Effector memory CD8-positive, alpha-beta T cell (primary cell): ENCODE results near the gene BAZ2B.
"Not testable (repeated sequence)": the region's sequence is repeated elsewhere in the genome, so short reads cannot be mapped to it uniquely, and the experiment has no call there.

Experiments
- ATAC-seq: fragments of 150-1000 bp; cut with Tn5 transposase; replicated peaks from 2 replicates; pipeline ENCODE4 v1.10.0; 2021; ENCODE audit warnings: mild to moderate bottlenecking, moderate library complexity
- DNase-seq, 3 experiments: peaks; one replicate each; pipeline ENCODE4 v3.0.0; 2021
- H3K27ac Mint-ChIP-seq, 2 donors: one replicate each; pipeline ENCODE4 v1.8.0; 2022; ENCODE audit warnings: mild to moderate bottlenecking in 2 of 2, mixed read lengths in 2 of 2, moderate library complexity in 2 of 2
- H3K27me3 Mint-ChIP-seq, 2 donors: one replicate each; pipeline ENCODE4 v1.8.0; 2022; ENCODE audit warnings: mixed read lengths in 2 of 2
- H3K36me3 Mint-ChIP-seq: one replicate; pipeline ENCODE4 v1.8.0; 2022; ENCODE audit warnings: mild to moderate bottlenecking, moderate library complexity, mixed read lengths; ENCODE audit not compliant: insufficient read depth
- H3K4me1 Mint-ChIP-seq, 2 donors: one replicate each; pipeline ENCODE4 v1.8.0; 2022; ENCODE audit warnings: low read depth in 2 of 2, mixed read lengths in 2 of 2
- H3K4me3 Mint-ChIP-seq, 2 donors: one replicate each; pipeline ENCODE4 v1.8.0; 2022; ENCODE audit warnings: mild to moderate bottlenecking in 2 of 2, mixed read lengths in 2 of 2, moderate library complexity in 2 of 2
- H3K9me3 Mint-ChIP-seq, 2 donors: one replicate each; pipeline ENCODE4 v1.8.0; 2022; ENCODE audit warnings: mixed read lengths in 2 of 2

Gene BAZ2B

DNA sequence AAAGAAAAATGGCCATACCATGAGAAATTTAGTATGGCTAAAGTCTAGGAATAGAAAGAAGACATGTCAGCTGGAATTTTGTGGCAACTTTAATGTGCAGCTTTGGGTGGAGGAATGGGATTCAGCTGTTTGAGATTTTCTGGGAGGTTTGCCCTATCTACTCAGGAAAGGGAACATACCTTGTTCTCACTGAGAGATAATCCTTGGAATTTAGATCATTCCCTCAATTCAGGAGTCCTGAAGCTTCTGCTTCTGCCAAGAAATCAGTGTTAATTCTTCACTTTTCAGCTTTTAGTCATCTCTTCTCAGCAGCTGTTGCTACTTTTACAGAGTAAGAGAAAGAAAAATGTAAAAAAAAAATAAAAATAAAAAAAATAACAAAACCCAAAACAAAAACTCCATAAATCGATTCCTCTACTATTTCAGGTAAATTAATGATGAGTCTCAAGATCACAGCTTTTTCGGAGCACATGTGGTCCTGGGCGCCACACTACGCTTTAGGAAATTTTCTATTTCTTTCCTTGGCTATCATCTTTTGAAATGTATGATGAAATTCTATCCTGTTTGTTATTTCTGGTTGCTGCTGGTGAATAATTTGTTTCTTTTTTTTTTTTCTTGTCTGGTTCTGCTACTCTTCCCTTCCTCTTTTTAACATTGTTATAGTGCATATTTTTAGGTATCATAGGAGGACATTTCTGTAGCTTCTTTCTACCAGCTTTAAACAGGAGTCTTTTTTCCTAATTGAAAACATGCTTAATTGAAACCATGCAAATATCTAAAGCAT is 18.9 kb upstream of the BAZ2B start:
- Mint-ChIP-seq H3K27me3 (no peaks in the 10 kb centered on the region), H3K4me3 (no peak overlapping the region), H3K36me3 (no peaks in the 10 kb centered on the region), H3K27ac (no peak overlapping the region), H3K4me1 (peaks cover 0 to 2% of the 10 kb centered on the region in 2 donors), H3K9me3 (peaks cover 0 to 5% of the 10 kb centered on the region in 2 donors)
- ATAC-seq = no peak
- no peak for DNase-seq

DNA sequence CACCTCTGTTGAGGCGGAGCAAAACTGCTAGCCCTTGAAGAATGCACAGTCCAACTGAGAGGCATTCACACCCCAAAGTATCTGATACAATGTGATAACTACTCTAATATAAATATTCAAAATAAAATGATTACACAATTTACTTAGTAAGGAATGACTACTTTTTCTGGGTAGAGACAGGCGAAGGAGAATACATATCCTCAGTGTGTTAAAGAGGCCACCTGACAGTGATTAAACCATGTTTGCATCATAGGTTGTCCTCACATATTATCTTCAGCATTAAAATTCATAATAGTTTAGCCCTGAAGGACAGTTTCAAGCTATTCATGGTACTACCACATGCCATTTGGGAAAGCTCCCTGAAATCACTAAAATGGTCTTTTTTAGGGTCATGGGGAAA is 16.9 kb upstream of the BAZ2B start:
- Mint-ChIP-seq H3K27ac (no peak overlapping the region), H3K36me3 (no peaks in the 10 kb centered on the region), H3K27me3 (no peaks in the 10 kb centered on the region), H3K9me3 (peaks cover 0 to 1% of the 10 kb centered on the region in 2 donors), H3K4me3 (no peak overlapping the region), H3K4me1 (peaks cover 0 to 2% of the 10 kb centered on the region in 2 donors)
- ATAC-seq (no peak), DNase-seq (no peak)

DNA sequence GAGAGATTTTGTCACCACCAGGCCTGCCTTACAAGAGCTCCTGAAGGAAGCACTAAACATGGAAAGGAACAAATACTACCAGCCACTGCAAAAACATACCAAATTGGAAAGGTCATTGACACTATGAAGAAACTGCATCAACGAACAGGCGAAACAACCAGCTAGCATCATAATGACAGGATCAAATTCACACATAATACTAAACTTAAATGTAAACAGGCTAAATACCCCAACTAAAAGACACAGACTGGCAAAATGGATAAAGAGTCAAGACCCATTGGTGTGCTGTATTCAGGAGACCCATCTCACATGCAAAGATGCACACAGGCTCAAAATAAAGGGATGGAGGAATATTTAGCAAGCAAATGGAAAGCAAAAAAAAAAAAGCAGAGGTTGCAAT is 9.3 kb upstream of the BAZ2B start:
- not testable (repeated sequence) for H3K27me3 Mint-ChIP-seq, H3K27ac Mint-ChIP-seq, ATAC-seq, H3K9me3 Mint-ChIP-seq, DNase-seq, H3K4me1 Mint-ChIP-seq, H3K4me3 Mint-ChIP-seq, H3K36me3 Mint-ChIP-seq

DNA sequence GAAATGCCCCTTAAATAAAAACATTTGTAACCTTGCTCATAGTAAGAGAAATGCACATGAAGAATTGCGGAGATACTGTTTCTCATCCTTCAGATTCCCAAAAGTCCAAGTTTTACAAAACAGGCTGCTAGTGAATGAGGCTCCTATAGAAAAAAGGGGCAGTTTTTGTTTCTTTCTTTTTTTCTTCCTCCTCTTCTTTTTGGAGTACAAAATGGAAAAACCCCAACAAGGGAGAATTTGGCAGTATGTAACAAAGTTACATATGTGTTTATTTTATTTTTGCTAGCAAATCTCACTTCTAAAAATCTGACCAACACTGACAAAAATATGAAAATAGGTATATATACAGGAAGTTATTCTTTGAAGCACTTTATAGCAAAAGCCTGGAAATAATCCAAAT is 7.1 kb upstream of the BAZ2B start:
- ATAC-seq = no peak
- DNase-seq = no peak
- Mint-ChIP-seq H3K4me3 (no peak overlapping the region), H3K36me3 (no peaks in the 10 kb centered on the region), H3K27ac (no peak overlapping the region), H3K27me3 (no peaks in the 10 kb centered on the region), H3K4me1 (no peaks in the 10 kb centered on the region), H3K9me3 (no peaks in the 10 kb centered on the region)

DNA sequence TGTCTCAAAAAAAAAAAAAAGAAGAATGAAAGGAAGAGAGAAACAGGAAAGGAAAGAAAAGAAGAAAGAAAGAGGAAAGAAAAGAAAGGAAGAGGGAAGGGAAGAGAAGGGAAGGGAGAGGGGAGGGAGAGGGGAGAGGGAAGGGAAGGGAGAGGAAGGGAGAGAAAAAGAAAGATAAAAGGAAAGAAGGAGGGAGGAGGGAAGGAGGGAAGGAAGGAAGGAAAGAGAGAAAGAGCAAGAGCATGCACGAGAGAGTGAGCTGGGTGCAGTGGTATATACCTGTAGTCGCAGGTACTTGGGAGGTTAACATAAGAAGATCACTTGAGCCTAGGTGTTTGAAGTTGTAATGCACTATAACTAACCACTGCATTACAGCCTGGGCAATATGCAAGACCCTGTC is 6.6 kb upstream of the BAZ2B start:
- no peak for DNase-seq
- no peaks in the 10 kb centered on the region for H3K9me3 Mint-ChIP-seq
- no peak for ATAC-seq
- H3K4me1 Mint-ChIP-seq = no peaks in the 10 kb centered on the region
- no peaks in the 10 kb centered on the region for H3K27me3 Mint-ChIP-seq
- no peak overlapping the region for H3K27ac Mint-ChIP-seq
- no peak overlapping the region for H3K4me3 Mint-ChIP-seq
- H3K36me3 Mint-ChIP-seq = no peaks in the 10 kb centered on the region

DNA sequence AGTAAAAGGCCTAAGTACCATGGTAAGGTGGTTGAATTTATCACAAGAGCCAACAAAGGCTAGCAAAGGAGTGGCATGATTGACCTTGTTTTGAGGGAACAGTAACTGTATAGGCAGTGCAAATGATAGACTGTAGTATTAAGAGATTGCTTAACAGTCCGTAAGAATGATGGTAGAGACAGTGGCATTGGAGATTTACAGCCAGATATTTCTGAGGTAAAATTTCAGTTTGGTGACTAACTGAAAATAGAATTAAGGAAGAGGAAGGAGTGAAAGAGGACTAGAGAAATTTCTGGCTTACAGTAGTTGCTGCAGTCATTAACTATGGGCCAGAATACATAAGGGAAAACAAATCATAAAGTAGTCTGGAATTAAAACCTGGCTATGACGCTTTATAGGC is 4.4 kb upstream of the BAZ2B start:
- Mint-ChIP-seq H3K4me1 (peaks cover 6 to 7% of the 10 kb centered on the region in 2 donors), H3K36me3 (peaks cover 4% of the 10 kb centered on the region), H3K27me3 (peaks cover 10 to 18% of the 10 kb centered on the region in 2 donors), H3K4me3 (no peak overlapping the region), H3K27ac (no peak overlapping the region), H3K9me3 (no peaks in the 10 kb centered on the region)
- DNase-seq (no peak), ATAC-seq (no peak)

DNA sequence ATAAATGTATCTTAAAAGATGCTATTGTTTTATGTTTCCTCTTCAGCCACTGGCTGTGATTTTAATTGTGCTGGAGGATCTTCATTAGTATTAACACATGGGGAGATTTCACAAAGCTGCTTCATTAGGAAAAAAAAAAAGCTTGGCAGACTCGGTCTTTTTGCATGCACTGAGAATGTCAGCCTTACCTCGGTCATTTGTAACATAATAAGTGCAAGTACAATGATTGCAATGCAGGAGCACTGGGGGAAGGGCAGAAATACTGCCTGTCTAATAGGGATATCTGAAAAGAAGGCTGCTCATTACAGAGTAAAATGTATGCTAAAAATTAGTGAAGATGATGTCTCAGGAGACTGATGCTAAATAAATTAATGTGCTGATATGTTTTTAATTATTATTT is 1.3 kb upstream of the BAZ2B start:
- Mint-ChIP-seq H3K27ac (no peak overlapping the region), H3K4me3 (no peak overlapping the region), H3K36me3 (peaks cover 11% of the 10 kb centered on the region), H3K4me1 (peaks cover 9 to 18% of the 10 kb centered on the region in 2 donors), H3K9me3 (no peaks in the 10 kb centered on the region), H3K27me3 (peaks cover 25 to 33% of the 10 kb centered on the region in 2 donors)
- DNase-seq = no peak
- ATAC-seq = no peak

DNA sequence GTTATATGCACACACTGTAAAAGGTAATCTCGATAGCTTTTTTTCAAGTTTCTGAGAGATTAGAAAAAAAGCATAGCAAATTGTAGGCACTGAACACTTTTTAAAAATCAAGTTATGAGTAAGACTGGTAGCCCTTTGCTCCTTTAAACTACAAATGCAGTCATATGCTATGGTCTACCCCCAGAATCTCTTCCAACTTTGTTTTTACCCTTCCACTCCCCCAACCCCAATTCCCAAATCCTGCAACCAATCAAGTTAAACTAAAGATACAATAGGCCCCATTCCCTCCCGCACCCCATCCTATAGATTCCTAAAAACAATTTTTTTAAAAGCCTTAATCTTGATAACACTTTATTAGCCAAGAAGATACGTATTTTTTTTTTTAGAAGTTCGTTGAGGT is 752 bp upstream of the BAZ2B start:
- H3K36me3 Mint-ChIP-seq = peaks cover 11% of the 10 kb centered on the region
- peaks cover 9 to 18% of the 10 kb centered on the region in 2 donors for H3K4me1 Mint-ChIP-seq
- DNase-seq (no peak), ATAC-seq (no peak)
- H3K9me3 Mint-ChIP-seq = no peaks in the 10 kb centered on the region
- H3K27ac Mint-ChIP-seq = no peak overlapping the region
- H3K27me3 Mint-ChIP-seq = peaks cover 25 to 33% of the 10 kb centered on the region in 2 donors
- peak overlapping the region in 1 of 2 donors; percentile 85 for H3K4me3 Mint-ChIP-seq

DNA sequence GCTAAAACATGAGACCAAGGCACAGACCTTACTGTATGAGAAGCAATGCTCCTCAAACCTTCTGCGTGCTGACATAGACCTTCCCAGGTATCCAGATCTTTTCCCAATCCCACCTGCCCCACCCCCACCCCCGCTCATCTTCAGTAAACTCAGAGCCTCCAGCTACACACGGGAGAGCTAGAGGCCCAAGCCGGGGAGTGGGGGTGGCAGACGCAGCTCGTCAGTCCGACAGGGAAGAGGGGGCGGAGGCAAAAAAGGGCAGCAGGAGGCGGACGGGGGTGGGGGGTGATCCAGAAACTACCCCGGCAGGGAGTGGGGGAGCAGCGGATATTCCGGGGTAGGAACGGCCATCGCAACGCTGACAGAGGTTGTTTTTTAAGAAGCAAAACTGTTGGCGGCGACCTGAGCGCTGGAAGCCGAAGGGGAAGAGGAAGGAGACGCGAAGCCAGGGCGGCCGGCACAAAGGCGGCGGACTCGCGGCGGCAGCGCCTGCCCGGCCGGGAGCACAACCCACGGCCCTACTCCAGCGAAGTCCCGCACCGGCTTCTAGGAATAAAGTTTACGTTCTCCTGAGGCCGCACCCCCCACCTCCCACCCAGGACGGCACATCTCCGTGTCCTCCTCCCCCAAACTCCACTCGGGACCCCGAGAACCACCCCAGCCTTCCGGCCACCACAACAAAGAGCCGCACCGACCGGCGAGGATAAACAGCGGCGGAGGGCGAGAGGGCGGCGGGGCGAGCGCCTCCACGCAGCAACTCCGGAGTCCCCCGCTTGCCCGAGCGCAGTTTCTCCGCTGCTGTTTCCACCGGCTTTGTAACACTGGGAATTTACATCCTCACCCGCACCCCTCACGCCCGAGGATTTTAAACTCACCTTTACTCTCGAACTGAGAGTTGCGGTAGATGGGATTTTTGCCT is 722 bp downstream of the BAZ2B start:
- Mint-ChIP-seq H3K4me1 (peaks cover 9 to 18% of the 10 kb centered on the region in 2 donors), H3K9me3 (no peaks in the 10 kb centered on the region), H3K27ac (peak overlapping the region; percentile 13 to 92), H3K36me3 (peaks cover 11% of the 10 kb centered on the region), H3K27me3 (peaks cover 25 to 33% of the 10 kb centered on the region in 2 donors), H3K4me3 (peak overlapping the region; percentile 85 to 89)
- DNase-seq = peak; percentile 16 to 24 (median 18)
- peak; percentile 77 for ATAC-seq

DNA sequence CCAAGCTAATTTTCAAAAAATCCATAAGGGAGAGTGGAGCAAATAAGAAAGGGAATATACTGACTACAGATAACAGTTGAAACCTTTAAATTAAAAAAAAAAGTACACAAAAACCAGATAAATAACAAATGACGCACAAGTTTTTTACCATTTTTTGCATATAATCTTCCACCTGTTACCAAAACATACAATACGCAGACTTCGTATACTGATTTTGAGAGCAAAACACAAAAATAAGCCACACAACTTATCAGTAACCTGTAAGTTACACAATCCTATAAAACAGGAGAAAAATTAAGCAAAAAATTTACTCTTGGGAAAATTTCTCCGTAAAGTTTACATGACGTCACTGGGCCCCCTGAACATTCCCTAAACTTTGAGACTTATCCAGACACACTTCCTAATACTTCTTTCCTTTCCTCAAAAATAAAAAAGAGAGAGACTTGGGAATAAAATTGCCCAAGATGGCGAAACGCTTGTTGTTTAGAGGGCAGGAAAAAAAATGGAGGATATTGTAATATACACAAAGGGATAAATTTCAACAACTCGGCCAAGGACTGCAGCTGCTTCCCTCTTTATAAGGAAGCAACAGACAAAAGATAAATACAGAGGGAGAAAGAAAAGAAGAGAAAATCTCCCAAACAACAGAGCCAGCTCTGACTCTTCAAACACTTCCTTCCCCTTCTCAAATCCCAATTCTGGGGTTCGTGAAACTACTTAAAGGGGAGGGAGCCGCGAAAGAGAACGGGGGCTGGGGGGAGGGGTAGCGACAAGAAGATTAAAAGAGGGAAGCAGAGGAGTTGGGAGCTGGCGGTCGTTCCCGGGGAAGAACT is 1.6 kb downstream of the BAZ2B start:
- no peak for ATAC-seq
- Mint-ChIP-seq H3K9me3 (no peaks in the 10 kb centered on the region), H3K27me3 (peaks cover 25 to 33% of the 10 kb centered on the region in 2 donors), H3K27ac (peak overlapping the region; percentile 13 to 92), H3K36me3 (peaks cover 11% of the 10 kb centered on the region), H3K4me3 (peak overlapping the region; percentile 85 to 89), H3K4me1 (peaks cover 9 to 18% of the 10 kb centered on the region in 2 donors)
- DNase-seq = no peak

DNA sequence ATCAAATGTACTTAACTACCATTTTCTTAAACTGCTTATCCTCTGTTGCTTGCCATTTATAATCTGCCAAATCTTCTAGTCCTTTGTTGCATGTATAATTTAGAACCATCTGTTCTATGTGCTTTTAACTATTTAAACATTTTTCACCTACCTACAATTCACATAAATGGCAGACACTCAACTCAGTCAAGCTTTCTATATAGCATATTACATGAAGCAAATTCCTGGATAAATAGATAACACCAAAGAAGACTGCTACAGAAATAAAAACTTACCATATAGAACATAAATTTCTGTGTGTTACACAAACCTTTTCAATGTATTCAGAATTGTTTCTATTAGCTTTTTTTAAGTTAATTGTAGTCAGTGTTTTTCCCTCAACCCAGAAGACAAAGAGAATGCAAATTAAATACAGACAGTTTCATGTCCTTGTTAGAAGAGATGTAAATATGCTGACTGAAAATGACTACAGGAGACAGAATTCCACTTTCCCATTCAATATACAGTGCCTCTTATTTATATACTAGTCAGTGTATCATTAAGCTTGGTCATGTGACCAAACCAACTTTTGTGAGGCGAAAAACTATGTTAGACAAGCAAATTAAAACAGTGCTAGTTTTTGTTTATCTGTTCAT is 2.6 kb downstream of the BAZ2B start:
- Mint-ChIP-seq H3K4me1 (peaks cover 9 to 18% of the 10 kb centered on the region in 2 donors), H3K27ac (no peak overlapping the region), H3K27me3 (peaks cover 25 to 33% of the 10 kb centered on the region in 2 donors), H3K9me3 (no peaks in the 10 kb centered on the region), H3K4me3 (no peak overlapping the region), H3K36me3 (peaks cover 11% of the 10 kb centered on the region)
- no peak for ATAC-seq
- no peak for DNase-seq

DNA sequence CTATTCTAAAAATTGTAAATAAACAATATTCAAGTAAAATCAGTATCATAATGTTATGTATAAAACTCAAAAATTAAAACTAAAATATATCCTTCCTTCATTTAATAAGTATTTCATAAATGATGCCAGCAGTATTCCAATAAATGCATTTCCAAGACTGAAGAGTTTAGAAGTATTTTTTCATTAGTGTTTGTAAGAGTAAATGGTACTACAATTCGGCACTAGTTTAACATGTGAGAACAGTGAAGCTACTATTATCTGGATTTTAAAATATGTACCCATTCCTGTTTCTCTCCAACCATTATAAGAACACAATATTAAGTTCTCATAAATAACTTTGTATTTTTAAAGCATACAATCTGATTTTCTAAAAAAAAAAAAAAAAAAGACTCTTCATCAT is 3.3 kb downstream of the BAZ2B start:
- Mint-ChIP-seq H3K4me3 (no peak overlapping the region), H3K36me3 (peaks cover 11% of the 10 kb centered on the region), H3K27ac (no peak overlapping the region), H3K9me3 (no peaks in the 10 kb centered on the region), H3K27me3 (peaks cover 25 to 33% of the 10 kb centered on the region in 2 donors), H3K4me1 (peaks cover 9 to 18% of the 10 kb centered on the region in 2 donors)
- no peak for DNase-seq
- no peak for ATAC-seq
